SK-N-SH (cell line): Measurements from ENCODE around the gene GFRA3. TPM values are rescaled to one million over a fixed set of nuclear protein-coding genes. Genes with fewer than 3 reads are reported as not detected.

Experiments
- CTCF ChIA-PET: fragments of 300-600, 350-600 bp; formaldehyde crosslinking; extraction: SDS; loops from one replicate; lab custom pipeline; 2021; lab: Yijun Ruan, JAX
- POLR2A ChIA-PET: fragments of 350-600 bp; sonication (Branson Sonifier 250); formaldehyde crosslinking; extraction: SDS; loops from one replicate; lab custom pipeline; 2020; ENCODE audit warnings: antibody characterized with exemption, inconsistent platforms; lab: Yijun Ruan, JAX
- DNase-seq: peaks from one replicate; pipeline ENCODE4 v3.0.0; 2012
- H2AFZ ChIP-seq: fragments of 200-600 bp; sonication (generic); 2 replicates; pipeline ENCODE4 v1.8.1; 2016; ENCODE audit warnings: antibody characterized with exemption, mild to moderate bottlenecking, low read depth
- H3F3A ChIP-seq: fragments of 200-600 bp; sonication (generic); replicated peaks from 2 replicates; pipeline ENCODE3; 2016; ENCODE audit warnings: antibody characterized with exemption, mild to moderate bottlenecking; ENCODE audit not compliant: insufficient read depth
- H3K27ac ChIP-seq, 2 experiments: fragments of 200-500 bp in 1 of 2; fragments of 200-600 bp in 1 of 2; sonication (Bioruptor generic) in 1 of 2; sonication (generic), shearing (Covaris generic) in 1 of 2; 2 replicates each; pipeline versions ENCODE4 v1.5.1 to v1.6.1; 2014 to 2016; ENCODE audit warnings: low read depth in 2 of 2, inconsistent platforms in 1 of 2, low read length in 1 of 2, mild to moderate bottlenecking in 1 of 2, mixed read lengths in 1 of 2
- H3K27me3 ChIP-seq: fragments of 200-600 bp; sonication (generic), shearing (Covaris generic); 2 replicates; pipeline ENCODE4 v1.6.1; 2016; ENCODE audit warnings: mixed run types; ENCODE audit not compliant: insufficient read depth
- H3K36me3 ChIP-seq, 2 experiments: fragments of 200-500 bp in 1 of 2; fragments of 200-600 bp in 1 of 2; sonication (Bioruptor generic) in 1 of 2; sonication (generic) in 1 of 2; replicated peaks in 1 of 2; 2 replicates each; pipeline versions ENCODE3 to v1.5.1; 2014 to 2016; ENCODE audit warnings: low read length in 1 of 2, mild to moderate bottlenecking in 1 of 2; ENCODE audit not compliant: insufficient read depth in 2 of 2, control insufficient read depth in 1 of 2
- H3K4me1 ChIP-seq, 2 experiments: fragments of 200-500 bp in 1 of 2; fragments of 200-600 bp in 1 of 2; sonication (Bioruptor generic) in 1 of 2; sonication (generic), shearing (Covaris generic) in 1 of 2; 2 replicates each; pipeline versions ENCODE4 v1.5.1 to v1.6.1; 2014 to 2016; ENCODE audit warnings: low read depth in 1 of 2, low read length in 1 of 2, mixed run types in 1 of 2; ENCODE audit not compliant: insufficient read depth in 2 of 2, control insufficient read depth in 1 of 2
- H3K4me2 ChIP-seq: fragments of 200-600 bp; sonication (generic), shearing (Covaris generic); 2 replicates; pipeline ENCODE4 v1.6.1; 2017; ENCODE audit warnings: mixed run types
- H3K4me3 ChIP-seq, 2 experiments: fragments of 200-500 bp in 1 of 2; fragments of 200-600 bp in 1 of 2; sonication (Bioruptor generic) in 1 of 2; sonication (generic), shearing (Covaris generic) in 1 of 2; 2 replicates each; pipeline versions ENCODE4 v1.5.1 to v1.8.1; 2014 to 2016; ENCODE audit warnings: low read depth in 2 of 2, inconsistent platforms in 1 of 2, low read length in 1 of 2, mild to moderate bottlenecking in 1 of 2, mixed read lengths in 1 of 2, moderate library complexity in 1 of 2
- H3K79me2 ChIP-seq: fragments of 200-600 bp; sonication (generic); 2 replicates; pipeline ENCODE4 v1.8.1; 2017; ENCODE audit warnings: mild to moderate bottlenecking; ENCODE audit not compliant: insufficient read depth
- H3K9ac ChIP-seq: fragments of 200-600 bp; sonication (generic); 2 replicates; pipeline ENCODE4 v1.6.1; 2017; ENCODE audit warnings: mixed run types
- H3K9me2 ChIP-seq: fragments of 200-600 bp; sonication (generic); 2 replicates; pipeline ENCODE4 v1.6.1; 2017; ENCODE audit warnings: mixed run types
- H3K9me3 ChIP-seq: fragments of 200-600 bp; sonication (generic); 2 replicates; pipeline ENCODE4 v1.6.1; 2017; ENCODE audit warnings: mixed run types, mild to moderate bottlenecking, moderate library complexity
- H4K20me1 ChIP-seq: fragments of 200-600 bp; sonication (generic); 2 replicates; pipeline ENCODE4 v1.6.1; 2017; ENCODE audit warnings: mild to moderate bottlenecking, mixed run types; ENCODE audit not compliant: insufficient read depth
- EZH2phosphoT487 ChIP-seq: fragments of 200-600 bp; sonication (generic); IDR thresholded peaks from 2 replicates; pipeline ENCODE4 v1.6.1; 2017; ENCODE audit warnings: low read depth, mixed run types, mild to moderate bottlenecking, antibody characterized with exemption, moderate library complexity, borderline replicate concordance
- IRF3 ChIP-seq: fragments of 150-350 bp; IDR thresholded peaks from 2 replicates; pipeline ENCODE4 v1.6.1; 2016; ENCODE audit warnings: mild to moderate bottlenecking, low read depth, low read length
- JUND ChIP-seq: IDR thresholded peaks from 2 replicates; pipeline ENCODE4 v1.4.0; 2012
- MEF2A ChIP-seq: IDR thresholded peaks from 2 replicates; pipeline ENCODE4 v1.4.0; 2012; ENCODE audit warnings: low read depth, borderline replicate concordance
- POLR2AphosphoS5 ChIP-seq: IDR thresholded peaks from 2 replicates; pipeline ENCODE4 v1.6.1; 2012; ENCODE audit warnings: low read depth, low read length
- WGBS: methylation state at CpG from one replicate; pipeline ENCODE4 v1.1.6; 2017; ENCODE audit warnings: low lambda C conversion rate; 5-methylcytosine and 5-hydroxymethylcytosine counted together
- polyA plus RNA-seq, 3 experiments: library from polyadenylated mRNA; depleted of rRNA; stranded (reverse); fragments of >200 nt; gene quantifications; 2 replicates each; pipeline ENCODE4 v1.2.3, GENCODE V29; 2012
- TF ChIP-seq, protein P1 (sequence below): IDR thresholded peaks from 2 replicates; pipeline ENCODE4 v1.6.1; 2012; ENCODE audit warnings: mild to moderate bottlenecking, low read depth, low read length, moderate library complexity
- TF ChIP-seq, protein P2 (sequence below): fragments of 200-600 bp; sonication (generic); IDR thresholded peaks from 2 replicates; pipeline ENCODE4 v1.6.1; 2017; ENCODE audit warnings: antibody characterized with exemption, mild to moderate bottlenecking, moderate library complexity
- TF ChIP-seq, protein P3 (sequence below): IDR thresholded peaks from 2 replicates; pipeline ENCODE4 v1.4.0; 2012; ENCODE audit warnings: low read depth, borderline replicate concordance

The GFRA3 gene
- polyA plus RNA-seq, 1 of the 3 experiments (the other 2 are of a cell fraction), result 0.15 TPM

DNA sequence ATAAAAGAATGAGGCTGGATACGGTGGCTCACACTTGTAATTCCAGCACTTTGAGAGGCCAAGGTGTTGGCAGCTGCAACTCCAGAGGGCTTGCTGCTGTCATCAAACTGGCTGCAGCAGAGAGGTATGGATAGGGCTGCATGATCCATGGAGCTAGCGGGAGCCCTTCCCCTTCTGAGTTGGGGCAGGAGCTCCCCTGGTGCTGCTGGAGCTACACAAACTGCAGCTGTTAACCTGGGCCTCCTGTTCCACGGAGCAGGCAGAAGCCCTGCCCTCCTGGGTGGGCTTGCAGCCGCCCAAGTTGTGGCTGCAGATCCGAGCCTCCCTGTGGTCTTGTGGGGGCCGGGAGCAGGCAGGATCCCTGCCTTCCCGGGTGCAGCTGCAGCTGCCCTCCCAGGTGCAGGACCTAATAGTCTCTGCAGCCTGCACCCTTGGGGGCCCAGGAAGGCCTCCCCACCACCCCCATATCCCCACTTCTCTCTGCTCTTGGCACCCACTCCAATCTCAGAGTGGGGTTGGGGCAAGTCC is 41.4 kb upstream of the GFRA3 start:
- 87% methylated on average over 1 of the region's 7 CpGs for WGBS

DNA sequence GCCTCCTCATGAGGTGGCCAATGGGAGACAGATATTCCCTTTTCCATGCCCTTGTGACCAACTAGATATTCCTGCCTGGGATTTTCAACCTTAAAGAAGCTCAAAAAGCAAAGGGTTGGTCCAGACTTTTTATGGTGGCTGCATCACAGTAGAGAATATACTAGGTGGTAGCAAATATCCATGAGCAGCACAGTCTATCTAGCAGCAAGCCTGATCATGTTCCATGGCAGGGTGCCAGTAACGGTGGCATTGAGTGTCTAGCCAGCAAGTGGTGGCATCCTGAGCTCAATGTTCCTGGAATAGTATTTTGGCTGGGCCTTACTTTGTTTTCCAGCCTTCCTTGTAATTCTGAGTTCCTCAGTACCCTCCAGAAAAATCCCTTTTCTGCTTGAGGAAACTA is 31.4 kb upstream of the GFRA3 start:
- Histone ChIP-seq H3K4me1 (no peaks in the 10 kb centered on the region), H3K36me3 (no peaks in the 10 kb centered on the region), H3K4me3 (no peak overlapping the region), H3F3A (no peaks in the 10 kb centered on the region), H3K9me2 (no peaks in the 10 kb centered on the region), H3K9ac (no peak overlapping the region), H3K9me3 (no peaks in the 10 kb centered on the region), H3K27me3 (no peaks in the 10 kb centered on the region), H3K27ac (no peak overlapping the region), H2AFZ (no peak overlapping the region), H4K20me1 (no peaks in the 10 kb centered on the region), H3K79me2 (no peaks in the 10 kb centered on the region)
- WGBS, result 100% methylated on average over 1 of the region's 1 CpG
- no peak for DNase-seq
- CTCF ChIA-PET, result interaction anchor here (1.3 to 2.3 kb wide), 3 partner anchors 23 to 83 kb away, joined by 5 to 11 read pairs (median 5); partner anchors contain the start of gene KDM3B
- TF ChIP-seq, protein P1, sequence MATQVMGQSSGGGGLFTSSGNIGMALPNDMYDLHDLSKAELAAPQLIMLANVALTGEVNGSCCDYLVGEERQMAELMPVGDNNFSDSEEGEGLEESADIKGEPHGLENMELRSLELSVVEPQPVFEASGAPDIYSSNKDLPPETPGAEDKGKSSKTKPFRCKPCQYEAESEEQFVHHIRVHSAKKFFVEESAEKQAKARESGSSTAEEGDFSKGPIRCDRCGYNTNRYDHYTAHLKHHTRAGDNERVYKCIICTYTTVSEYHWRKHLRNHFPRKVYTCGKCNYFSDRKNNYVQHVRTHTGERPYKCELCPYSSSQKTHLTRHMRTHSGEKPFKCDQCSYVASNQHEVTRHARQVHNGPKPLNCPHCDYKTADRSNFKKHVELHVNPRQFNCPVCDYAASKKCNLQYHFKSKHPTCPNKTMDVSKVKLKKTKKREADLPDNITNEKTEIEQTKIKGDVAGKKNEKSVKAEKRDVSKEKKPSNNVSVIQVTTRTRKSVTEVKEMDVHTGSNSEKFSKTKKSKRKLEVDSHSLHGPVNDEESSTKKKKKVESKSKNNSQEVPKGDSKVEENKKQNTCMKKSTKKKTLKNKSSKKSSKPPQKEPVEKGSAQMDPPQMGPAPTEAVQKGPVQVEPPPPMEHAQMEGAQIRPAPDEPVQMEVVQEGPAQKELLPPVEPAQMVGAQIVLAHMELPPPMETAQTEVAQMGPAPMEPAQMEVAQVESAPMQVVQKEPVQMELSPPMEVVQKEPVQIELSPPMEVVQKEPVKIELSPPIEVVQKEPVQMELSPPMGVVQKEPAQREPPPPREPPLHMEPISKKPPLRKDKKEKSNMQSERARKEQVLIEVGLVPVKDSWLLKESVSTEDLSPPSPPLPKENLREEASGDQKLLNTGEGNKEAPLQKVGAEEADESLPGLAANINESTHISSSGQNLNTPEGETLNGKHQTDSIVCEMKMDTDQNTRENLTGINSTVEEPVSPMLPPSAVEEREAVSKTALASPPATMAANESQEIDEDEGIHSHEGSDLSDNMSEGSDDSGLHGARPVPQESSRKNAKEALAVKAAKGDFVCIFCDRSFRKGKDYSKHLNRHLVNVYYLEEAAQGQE, result no peak
- TF ChIP-seq, protein P2, sequence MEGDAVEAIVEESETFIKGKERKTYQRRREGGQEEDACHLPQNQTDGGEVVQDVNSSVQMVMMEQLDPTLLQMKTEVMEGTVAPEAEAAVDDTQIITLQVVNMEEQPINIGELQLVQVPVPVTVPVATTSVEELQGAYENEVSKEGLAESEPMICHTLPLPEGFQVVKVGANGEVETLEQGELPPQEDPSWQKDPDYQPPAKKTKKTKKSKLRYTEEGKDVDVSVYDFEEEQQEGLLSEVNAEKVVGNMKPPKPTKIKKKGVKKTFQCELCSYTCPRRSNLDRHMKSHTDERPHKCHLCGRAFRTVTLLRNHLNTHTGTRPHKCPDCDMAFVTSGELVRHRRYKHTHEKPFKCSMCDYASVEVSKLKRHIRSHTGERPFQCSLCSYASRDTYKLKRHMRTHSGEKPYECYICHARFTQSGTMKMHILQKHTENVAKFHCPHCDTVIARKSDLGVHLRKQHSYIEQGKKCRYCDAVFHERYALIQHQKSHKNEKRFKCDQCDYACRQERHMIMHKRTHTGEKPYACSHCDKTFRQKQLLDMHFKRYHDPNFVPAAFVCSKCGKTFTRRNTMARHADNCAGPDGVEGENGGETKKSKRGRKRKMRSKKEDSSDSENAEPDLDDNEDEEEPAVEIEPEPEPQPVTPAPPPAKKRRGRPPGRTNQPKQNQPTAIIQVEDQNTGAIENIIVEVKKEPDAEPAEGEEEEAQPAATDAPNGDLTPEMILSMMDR, result no peak
- TF ChIP-seq POLR2AphosphoS5, result no peak
- TF ChIP-seq IRF3, result no peak
- TF ChIP-seq, protein P3, sequence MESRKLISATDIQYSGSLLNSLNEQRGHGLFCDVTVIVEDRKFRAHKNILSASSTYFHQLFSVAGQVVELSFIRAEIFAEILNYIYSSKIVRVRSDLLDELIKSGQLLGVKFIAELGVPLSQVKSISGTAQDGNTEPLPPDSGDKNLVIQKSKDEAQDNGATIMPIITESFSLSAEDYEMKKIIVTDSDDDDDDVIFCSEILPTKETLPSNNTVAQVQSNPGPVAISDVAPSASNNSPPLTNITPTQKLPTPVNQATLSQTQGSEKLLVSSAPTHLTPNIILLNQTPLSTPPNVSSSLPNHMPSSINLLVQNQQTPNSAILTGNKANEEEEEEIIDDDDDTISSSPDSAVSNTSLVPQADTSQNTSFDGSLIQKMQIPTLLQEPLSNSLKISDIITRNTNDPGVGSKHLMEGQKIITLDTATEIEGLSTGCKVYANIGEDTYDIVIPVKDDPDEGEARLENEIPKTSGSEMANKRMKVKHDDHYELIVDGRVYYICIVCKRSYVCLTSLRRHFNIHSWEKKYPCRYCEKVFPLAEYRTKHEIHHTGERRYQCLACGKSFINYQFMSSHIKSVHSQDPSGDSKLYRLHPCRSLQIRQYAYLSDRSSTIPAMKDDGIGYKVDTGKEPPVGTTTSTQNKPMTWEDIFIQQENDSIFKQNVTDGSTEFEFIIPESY, result no peak
- TF ChIP-seq, all 33 proteins: peak for 0
- no peak overlapping the region for H3K4me2 ChIP-seq
- POLR2A ChIA-PET, result no interaction called here

More for the DNA sequence above, 41.4 kb upstream of the GFRA3 start:
- no peak overlapping the region for H3K27ac ChIP-seq
- H3K9me2 ChIP-seq, result no peaks in the 10 kb centered on the region
- TF ChIP-seq EZH2phosphoT487 (no peak), JUND (no peak), MEF2A (no peak)
- H3K27me3 ChIP-seq, result no peaks in the 10 kb centered on the region
- CTCF ChIA-PET, result interaction anchor here (0.9 kb wide), 1 partner anchor 11 kb away, joined by 3 read pairs; no protein-coding TSS in a partner anchor
- no peak overlapping the region for H3K4me3 ChIP-seq
- no peak overlapping the region for H3K9ac ChIP-seq
- no peak for DNase-seq
- POLR2A ChIA-PET, result no interaction called here
- no peaks in the 10 kb centered on the region for H4K20me1 ChIP-seq
- H3K9me3 ChIP-seq, result no peaks in the 10 kb centered on the region
- peaks cover 0 to 5% of the 10 kb centered on the region in 2 experiments for H3K36me3 ChIP-seq
- no peaks in the 10 kb centered on the region for H3K4me1 ChIP-seq
- H2AFZ ChIP-seq, result no peak overlapping the region
- no peaks in the 10 kb centered on the region for H3F3A ChIP-seq
- no peaks in the 10 kb centered on the region for H3K79me2 ChIP-seq
- no peak overlapping the region for H3K4me2 ChIP-seq
